8988T (cell line): ENCODE results near the gene F7.
"Not testable (repeated sequence)": the region's sequence is repeated elsewhere in the genome, so short reads cannot be mapped to it uniquely, and the experiment has no call there.

Experiments used
- DNase-seq: peaks from one replicate; pipeline ENCODE4 v3.0.0; 2011

Gene F7

GRCh38 chr13:113105921-113106452 lies 396 bp downstream of the F7 start:
- no peak for DNase-seq

- DNase-seq: no peak
Observed at GRCh38 chr13:113106711-113107351, 1.2 kb downstream of the F7 start.

GRCh38 chr13:113108521-113108920 lies 2.9 kb downstream of the F7 start:
- DNase-seq: not testable (repeated sequence)

- no peak for DNase-seq
Observed at GRCh38 chr13:113109151-113110047, 3.8 kb downstream of the F7 start.

GRCh38 chr13:113110048-113110851 lies 4.7 kb downstream of the F7 start:
- DNase-seq: no peak

GRCh38 chr13:113110852-113111315 lies 5.3 kb downstream of the F7 start:
- no peak for DNase-seq

- not testable (repeated sequence) for DNase-seq
Observed at GRCh38 chr13:113111821-113112220, 6.2 kb downstream of the F7 start.

GRCh38 chr13:113112475-113112874 lies 6.9 kb downstream of the F7 start:
- not testable (repeated sequence) for DNase-seq

- no peak for DNase-seq
Observed at GRCh38 chr13:113112893-113113845, 7.6 kb downstream of the F7 start.

- DNase-seq: no peak
Observed at GRCh38 chr13:113113846-113114271, 8.3 kb downstream of the F7 start.

GRCh38 chr13:113114511-113115362 lies 9.1 kb downstream of the F7 start:
- DNase-seq: no peak

GRCh38 chr13:113115363-113116205 lies 10.0 kb downstream of the F7 start:
- DNase-seq: no peak

- no peak for DNase-seq
Observed at GRCh38 chr13:113116206-113116800, 10.7 kb downstream of the F7 start.

GRCh38 chr13:113116871-113117271 lies 11.3 kb downstream of the F7 start:
- no peak for DNase-seq

- peak; percentile 93 for DNase-seq
Observed at GRCh38 chr13:113117335-113117872, 11.8 kb downstream of the F7 start.

- DNase-seq: no peak
Observed at GRCh38 chr13:113117911-113118260, 12.3 kb downstream of the F7 start.

- DNase-seq: no peak
Observed at GRCh38 chr13:113118261-113119021, 12.8 kb downstream of the F7 start.

- DNase-seq: no peak
Observed at GRCh38 chr13:113119166-113119821, 13.7 kb downstream of the F7 start.
